GM12878 (cell line): ENCODE measurements around the gene FTL. TPM values are rescaled to one million over a fixed set of nuclear protein-coding genes. Genes with fewer than 3 reads are reported as not detected.

Source experiments
- ATAC-seq: fragments of 200-7000 bp; cut with Tn5 transposase; 3 replicates; pipeline ENCODE4 v1.9.1; 2020; ENCODE audit warnings: mild to moderate bottlenecking, moderate library complexity
- BruUV-seq: library from RNA; stranded (reverse); fragments of 400-500 nt; replicated peaks from 2 replicates; lab custom pipeline; 2021; lab: Mats Ljungman, UMichigan
- CTCF ChIA-PET: fragments of 300-600 bp; sonication (Branson Sonifier 250); formaldehyde crosslinking; extraction: SDS; loops from one replicate; lab custom pipeline; 2021; ENCODE audit warnings: inconsistent platforms; lab: Yijun Ruan, JAX
- POLR2A ChIA-PET: fragments of 350-600 bp; formaldehyde crosslinking; extraction: SDS; loops from one replicate; lab custom pipeline; 2021; ENCODE audit warnings: inconsistent platforms; lab: Charles Lee
- RAD21 ChIA-PET: fragments of 300-600 bp; sonication (Branson Sonifier 250); formaldehyde crosslinking; loops from one replicate; lab custom pipeline; 2023; ENCODE audit warnings: antibody characterized with exemption; ENCODE audit not compliant: unreplicated experiment; lab: Charles Lee
- SMC1A ChIA-PET: fragments of 300-600 bp; sonication (Branson Sonifier 250); formaldehyde crosslinking; loops from one replicate; lab custom pipeline; 2023; ENCODE audit not compliant: unreplicated experiment, uncharacterized antibody; lab: Charles Lee
- DNase-seq: peaks from one replicate; pipeline ENCODE4 v3.0.0-alpha.2; 2011; ENCODE audit warnings: low read depth, low spot score
- FAIRE-seq: peaks from 3 replicates; lab custom pipeline; 2011; peaks lifted over from hg19 to GRCh38; lab: Jason Lieb, UNC
- H2AFZ ChIP-seq: 2 replicates; pipeline ENCODE4 v1.6.0; 2011; ENCODE audit warnings: low read depth, low read length, control low read depth; ENCODE audit not compliant: control insufficient read depth
- H3K27ac ChIP-seq: 2 replicates; pipeline ENCODE4 v1.5.1; 2011; ENCODE audit warnings: control low read depth; ENCODE audit not compliant: control insufficient read depth, insufficient read depth
- H3K27me3 ChIP-seq, 2 experiments: replicated peaks in 1 of 2; 2 replicates each; pipeline versions ENCODE4 v1.6.0 to v1.6.1; 2011; ENCODE audit warnings: low read length in 1 of 2; ENCODE audit not compliant: control insufficient read depth in 2 of 2, insufficient read depth in 2 of 2
- H3K36me3 ChIP-seq, 2 experiments: 2 replicates each; pipeline ENCODE4 v1.5.1; 2011; ENCODE audit warnings: low read length in 1 of 2; ENCODE audit not compliant: control insufficient read depth in 2 of 2, insufficient read depth in 2 of 2
- H3K4me1 ChIP-seq: 2 replicates; pipeline ENCODE4 v1.6.1; 2011; ENCODE audit warnings: mild to moderate bottlenecking, low read length, moderate library complexity, mixed read lengths; ENCODE audit not compliant: control insufficient read depth, insufficient read depth
- H3K4me2 ChIP-seq: 2 replicates; pipeline ENCODE4 v1.6.0; 2011; ENCODE audit warnings: control low read depth; ENCODE audit not compliant: control insufficient read depth, insufficient read depth
- H3K4me3 ChIP-seq: fragments of 200-600 bp; sonication (generic); 2 replicates; pipeline ENCODE4 v1.5.1; 2016
- H3K79me2 ChIP-seq: 2 replicates; pipeline ENCODE4 v1.6.0; 2011; ENCODE audit warnings: low read length; ENCODE audit not compliant: control insufficient read depth, insufficient read depth
- H3K9ac ChIP-seq: 2 replicates; pipeline ENCODE4 v1.8.0; 2011; ENCODE audit warnings: low read length, control low read depth, mixed read lengths; ENCODE audit not compliant: control insufficient read depth, insufficient read depth
- H3K9me3 ChIP-seq: replicated peaks from 3 replicates; pipeline ENCODE4 v1.5.1; 2011; ENCODE audit warnings: mild to moderate bottlenecking, low read length; ENCODE audit not compliant: control insufficient read depth, insufficient read depth
- H4K20me1 ChIP-seq: 2 replicates; pipeline ENCODE4 v1.6.0; 2011; ENCODE audit not compliant: control insufficient read depth, insufficient read depth
- EGR1 ChIP-seq, 2 experiments: IDR thresholded peaks; 1 replicate in 1 of 2; 2 replicates in 1 of 2; pipeline ENCODE4 v1.6.1; 2011 to 2012; ENCODE audit warnings: low read depth in 2 of 2, low read length in 2 of 2, borderline replicate concordance in 1 of 2, mild to moderate bottlenecking in 1 of 2, moderate library complexity in 1 of 2
- LARP7 ChIP-seq: fragments of 450-650 bp; IDR thresholded peaks from 2 replicates; pipeline ENCODE4 v1.6.1; 2017; ENCODE audit warnings: mild to moderate bottlenecking
- MYB ChIP-seq: fragments of 150-350 bp; IDR thresholded peaks from 2 replicates; pipeline ENCODE4 v1.6.1; 2014; ENCODE audit warnings: mild to moderate bottlenecking, low read depth, low read length, borderline replicate concordance
- POLR2AphosphoS2 ChIP-seq: IDR thresholded peaks from 2 replicates; pipeline ENCODE4 v1.6.1; 2011; ENCODE audit warnings: low read depth, mild to moderate bottlenecking, low read length, improper control_type of control experiment, moderate library complexity
- POLR2AphosphoS5 ChIP-seq: IDR thresholded peaks from 2 replicates; pipeline ENCODE4 v1.6.1; 2011; ENCODE audit warnings: mild to moderate bottlenecking, low read length, inconsistent platforms
- RFX5 ChIP-seq: IDR thresholded peaks from 2 replicates; pipeline ENCODE4 v1.6.1; 2011; ENCODE audit warnings: low read depth, low read length, improper control_type of control experiment
- SIN3A ChIP-seq: IDR thresholded peaks from 2 replicates; pipeline ENCODE4 v1.6.1; 2012; ENCODE audit warnings: low read depth, low read length, improper control_type of control experiment
- STAT1 ChIP-seq: fragments of 450-650 bp; conservative IDR thresholded peaks from 2 replicates; pipeline ENCODE4 v1.6.1; 2014; ENCODE audit warnings: antibody characterized with exemption, mild to moderate bottlenecking
- WGBS: methylation state at CpG from one replicate; pipeline ENCODE4 v1.1.6; 2016; ENCODE audit warnings: low lambda C conversion rate; ENCODE audit not compliant: insufficient replicate concordance, insufficient coverage; ENCODE audit errors: missing lambda C conversion rate; 5-methylcytosine and 5-hydroxymethylcytosine counted together
- in situ Hi-C: fragments of 300-500 bp; cut with MboI; formaldehyde crosslinking; loops from 9 replicates; pipeline ENCODE4 v1.14.3; 2018; ENCODE audit warnings: mixed read lengths
- intact Hi-C: fragments of 100-400 bp; cut with micrococcal nuclease; formaldehyde crosslinking; loops from one replicate; pipeline ENCODE4 v1.14.2; 2022; ENCODE audit not compliant: unreplicated experiment
- polyA plus RNA-seq, 11 experiments: library from polyadenylated mRNA; depleted of rRNA in 4 of 11; unstranded in 6 of 11; stranded (reverse) in 5 of 11; fragments of >200 nt; fragmentation: Nextera tagmentation in 4 of 11; fragmentation: Illumina TruSeq in 1 of 11; extraction: Ambion mirVana in 4 of 11; extraction: Trizol in 1 of 11; gene quantifications; 1 replicate in 1 of 11; 2 replicates in 10 of 11; pipeline versions ENCODE4 v1.2.1 to v1.2.3, GENCODE V29; 2011 to 2016; ENCODE audit warnings: inconsistent platforms in 2 of 11, missing spikeins in 2 of 11, low read depth in 1 of 11
- total RNA-seq, 4 experiments: library from RNA; depleted of rRNA in 3 of 4; stranded (reverse); fragments of >200 nt in 3 of 4; fragmentation: Illumina TruSeq in 1 of 4; extraction: Trizol in 1 of 4; gene quantifications; 2 replicates each; pipeline versions ENCODE4 v1.2.1 to v1.2.3, GENCODE V29; 2013 to 2021
- TF ChIP-seq, protein P1 (sequence below): fragments of 450-650 bp; IDR thresholded peaks from 2 replicates; pipeline ENCODE4 v1.6.1; 2017; ENCODE audit warnings: mild to moderate bottlenecking, moderate library complexity
- TF ChIP-seq, protein P2 (sequence below): fragments of 450-650 bp; conservative IDR thresholded peaks from 2 replicates; pipeline ENCODE4 v1.6.1; 2017; ENCODE audit warnings: mild to moderate bottlenecking, moderate library complexity
- TF ChIP-seq, protein P3 (sequence below): IDR thresholded peaks from 2 replicates; pipeline ENCODE4 v1.6.1; 2011; ENCODE audit warnings: borderline replicate concordance, low read depth, mild to moderate bottlenecking, moderate library complexity, mixed read lengths, low read length; ENCODE audit not compliant: insufficient read depth; ENCODE audit errors: extremely low read length
- TF ChIP-seq, protein P4 (sequence below): fragments of 450-650 bp; IDR thresholded peaks from 2 replicates; pipeline ENCODE4 v1.6.1; 2017; ENCODE audit warnings: low read depth, mild to moderate bottlenecking, moderate library complexity

Gene FTL
- total and polyA plus RNA-seq, 10 of the 15 experiments (the other 5 are each of a cell fraction or from before 2014, with no cell fraction given), result 364 to 8,913 (median 1,595) TPM

DNA sequence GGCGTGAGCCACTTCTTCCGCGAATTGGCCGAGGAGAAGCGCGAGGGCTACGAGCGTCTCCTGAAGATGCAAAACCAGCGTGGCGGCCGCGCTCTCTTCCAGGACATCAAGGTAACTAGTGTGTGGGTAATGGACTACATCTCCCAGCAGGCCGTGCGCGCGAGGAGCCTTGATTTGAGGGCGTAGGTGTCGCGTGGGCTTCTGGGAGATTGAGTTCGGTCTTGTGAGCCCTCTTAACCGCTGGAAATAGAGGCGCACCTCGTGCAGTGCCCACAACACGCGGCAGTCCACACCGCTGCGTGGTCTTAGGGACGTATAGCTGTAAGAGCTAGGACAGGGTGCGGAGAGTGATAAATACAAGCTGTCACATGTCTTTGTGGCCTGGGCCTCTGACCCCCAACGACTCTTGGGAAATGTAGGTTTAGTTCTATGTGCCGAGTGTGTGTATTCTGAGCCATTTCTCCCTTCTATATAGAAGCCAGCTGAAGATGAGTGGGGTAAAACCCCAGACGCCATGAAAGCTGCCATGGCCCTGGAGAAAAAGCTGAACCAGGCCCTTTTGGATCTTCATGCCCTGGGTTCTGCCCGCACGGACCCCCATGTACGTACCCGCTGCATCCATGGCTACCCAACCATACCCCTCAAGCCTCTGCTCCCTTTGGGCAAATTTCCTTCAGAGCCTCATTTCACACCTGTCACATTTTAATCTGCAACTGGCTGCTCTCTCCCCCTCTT, 864 bp downstream of the FTL start:
- Histone ChIP-seq H3K27me3 (no peaks in the 10 kb centered on the region), H3K4me2 (peak overlapping the region; percentile 99), H3K4me3 (peak overlapping the region; percentile 93), H3K9ac (peak overlapping the region; percentile 79), H3K4me1 (peaks cover 41% of the 10 kb centered on the region), H3K36me3 (peaks cover 5 to 31% of the 10 kb centered on the region in 2 experiments), H2AFZ (no peak overlapping the region), H3K27ac (peak overlapping the region; percentile 74), H3K79me2 (peaks cover 33% of the 10 kb centered on the region), H3K9me3 (no peaks in the 10 kb centered on the region), H4K20me1 (no peaks in the 10 kb centered on the region)
- in situ Hi-C loops, result no loop called here
- peak; percentile 72 for DNase-seq
- ChIA-PET SMC1A (interaction anchor here (0.8 to 3.2 kb wide), 13 partner anchors 12 to 170 kb away, joined by 3 to 28 read pairs (median 4); partner anchors contain the start of genes DHDH, GYS1, HSD17B14 and RUVBL2), RAD21 (interaction anchor here (0.5 to 1.7 kb wide), 8 partner anchors 10 to 170 kb away, joined by 3 to 8 read pairs (median 4); partner anchors contain the start of genes GYS1 and RUVBL2), POLR2A (interaction anchor here (0.6 to 4.2 kb wide), 15 partner anchors 11 to 329 kb away, joined by 3 to 53 read pairs (median 4); partner anchors contain the start of genes BAX, BCAT2, DBP and GYS1), CTCF (interaction anchor here (0.6 to 3.1 kb wide), 12 partner anchors 11 to 268 kb away, joined by 3 to 31 read pairs (median 4); partner anchors contain the start of genes BAX, GYS1, HSD17B14 and NUCB1)
- peak; percentile 60 for ATAC-seq
- no TSS peak for BruUV-seq
- 1% methylated on average over 36 of the region's 36 CpGs for WGBS
- peak; percentile 89 for FAIRE-seq
- intact Hi-C loops, result loop anchor here (1.0 to 10.0 kb wide), 2 partner anchors 91 to 331 kb away; partner anchors contain the start of gene DBP
- TF ChIP-seq SIN3A (peak; percentile 31), STAT1 (no peak), LARP7 (peak; percentile 19; the same call in 1 of the 2 replicates), EGR1 (IDR thresholded peaks at IDR 0.05; ENCODE audit: borderline replicate concordance in 1 of 2, low read depth in 2 of 2, low read length in 2 of 2) (peak in 1 of 2 experiments; percentile 31; a peak in 1 of 3 replicates), RFX5 (no peak), POLR2AphosphoS2 (peak; percentile 48; the same call in 1 of the 2 replicates), MYB (0 out of 2 replicates have a peak, but pooled peaks have one; percentile 13), POLR2AphosphoS5 (peak; percentile 11; the same call in 1 of the 2 replicates)
- TF ChIP-seq, protein P1, sequence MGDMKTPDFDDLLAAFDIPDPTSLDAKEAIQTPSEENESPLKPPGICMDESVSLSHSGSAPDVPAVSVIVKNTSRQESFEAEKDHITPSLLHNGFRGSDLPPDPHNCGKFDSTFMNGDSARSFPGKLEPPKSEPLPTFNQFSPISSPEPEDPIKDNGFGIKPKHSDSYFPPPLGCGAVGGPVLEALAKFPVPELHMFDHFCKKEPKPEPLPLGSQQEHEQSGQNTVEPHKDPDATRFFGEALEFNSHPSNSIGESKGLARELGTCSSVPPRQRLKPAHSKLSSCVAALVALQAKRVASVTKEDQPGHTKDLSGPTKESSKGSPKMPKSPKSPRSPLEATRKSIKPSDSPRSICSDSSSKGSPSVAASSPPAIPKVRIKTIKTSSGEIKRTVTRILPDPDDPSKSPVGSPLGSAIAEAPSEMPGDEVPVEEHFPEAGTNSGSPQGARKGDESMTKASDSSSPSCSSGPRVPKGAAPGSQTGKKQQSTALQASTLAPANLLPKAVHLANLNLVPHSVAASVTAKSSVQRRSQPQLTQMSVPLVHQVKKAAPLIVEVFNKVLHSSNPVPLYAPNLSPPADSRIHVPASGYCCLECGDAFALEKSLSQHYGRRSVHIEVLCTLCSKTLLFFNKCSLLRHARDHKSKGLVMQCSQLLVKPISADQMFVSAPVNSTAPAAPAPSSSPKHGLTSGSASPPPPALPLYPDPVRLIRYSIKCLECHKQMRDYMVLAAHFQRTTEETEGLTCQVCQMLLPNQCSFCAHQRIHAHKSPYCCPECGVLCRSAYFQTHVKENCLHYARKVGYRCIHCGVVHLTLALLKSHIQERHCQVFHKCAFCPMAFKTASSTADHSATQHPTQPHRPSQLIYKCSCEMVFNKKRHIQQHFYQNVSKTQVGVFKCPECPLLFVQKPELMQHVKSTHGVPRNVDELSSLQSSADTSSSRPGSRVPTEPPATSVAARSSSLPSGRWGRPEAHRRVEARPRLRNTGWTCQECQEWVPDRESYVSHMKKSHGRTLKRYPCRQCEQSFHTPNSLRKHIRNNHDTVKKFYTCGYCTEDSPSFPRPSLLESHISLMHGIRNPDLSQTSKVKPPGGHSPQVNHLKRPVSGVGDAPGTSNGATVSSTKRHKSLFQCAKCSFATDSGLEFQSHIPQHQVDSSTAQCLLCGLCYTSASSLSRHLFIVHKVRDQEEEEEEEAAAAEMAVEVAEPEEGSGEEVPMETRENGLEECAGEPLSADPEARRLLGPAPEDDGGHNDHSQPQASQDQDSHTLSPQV, result no peak
- TF ChIP-seq, protein P2, sequence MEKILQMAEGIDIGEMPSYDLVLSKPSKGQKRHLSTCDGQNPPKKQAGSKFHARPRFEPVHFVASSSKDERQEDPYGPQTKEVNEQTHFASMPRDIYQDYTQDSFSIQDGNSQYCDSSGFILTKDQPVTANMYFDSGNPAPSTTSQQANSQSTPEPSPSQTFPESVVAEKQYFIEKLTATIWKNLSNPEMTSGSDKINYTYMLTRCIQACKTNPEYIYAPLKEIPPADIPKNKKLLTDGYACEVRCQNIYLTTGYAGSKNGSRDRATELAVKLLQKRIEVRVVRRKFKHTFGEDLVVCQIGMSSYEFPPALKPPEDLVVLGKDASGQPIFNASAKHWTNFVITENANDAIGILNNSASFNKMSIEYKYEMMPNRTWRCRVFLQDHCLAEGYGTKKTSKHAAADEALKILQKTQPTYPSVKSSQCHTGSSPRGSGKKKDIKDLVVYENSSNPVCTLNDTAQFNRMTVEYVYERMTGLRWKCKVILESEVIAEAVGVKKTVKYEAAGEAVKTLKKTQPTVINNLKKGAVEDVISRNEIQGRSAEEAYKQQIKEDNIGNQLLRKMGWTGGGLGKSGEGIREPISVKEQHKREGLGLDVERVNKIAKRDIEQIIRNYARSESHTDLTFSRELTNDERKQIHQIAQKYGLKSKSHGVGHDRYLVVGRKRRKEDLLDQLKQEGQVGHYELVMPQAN, result peak; percentile 30; the same call in 1 of the 2 replicates
- TF ChIP-seq, protein P3, sequence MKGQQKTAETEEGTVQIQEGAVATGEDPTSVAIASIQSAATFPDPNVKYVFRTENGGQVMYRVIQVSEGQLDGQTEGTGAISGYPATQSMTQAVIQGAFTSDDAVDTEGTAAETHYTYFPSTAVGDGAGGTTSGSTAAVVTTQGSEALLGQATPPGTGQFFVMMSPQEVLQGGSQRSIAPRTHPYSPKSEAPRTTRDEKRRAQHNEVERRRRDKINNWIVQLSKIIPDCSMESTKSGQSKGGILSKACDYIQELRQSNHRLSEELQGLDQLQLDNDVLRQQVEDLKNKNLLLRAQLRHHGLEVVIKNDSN, result peak; percentile 26
- TF ChIP-seq, protein P4, sequence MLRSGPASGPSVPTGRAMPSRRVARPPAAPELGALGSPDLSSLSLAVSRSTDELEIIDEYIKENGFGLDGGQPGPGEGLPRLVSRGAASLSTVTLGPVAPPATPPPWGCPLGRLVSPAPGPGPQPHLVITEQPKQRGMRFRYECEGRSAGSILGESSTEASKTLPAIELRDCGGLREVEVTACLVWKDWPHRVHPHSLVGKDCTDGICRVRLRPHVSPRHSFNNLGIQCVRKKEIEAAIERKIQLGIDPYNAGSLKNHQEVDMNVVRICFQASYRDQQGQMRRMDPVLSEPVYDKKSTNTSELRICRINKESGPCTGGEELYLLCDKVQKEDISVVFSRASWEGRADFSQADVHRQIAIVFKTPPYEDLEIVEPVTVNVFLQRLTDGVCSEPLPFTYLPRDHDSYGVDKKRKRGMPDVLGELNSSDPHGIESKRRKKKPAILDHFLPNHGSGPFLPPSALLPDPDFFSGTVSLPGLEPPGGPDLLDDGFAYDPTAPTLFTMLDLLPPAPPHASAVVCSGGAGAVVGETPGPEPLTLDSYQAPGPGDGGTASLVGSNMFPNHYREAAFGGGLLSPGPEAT, result 0 out of 2 replicates have a peak, but pooled peaks have one; percentile 2
